Parathyroid adenoma (tissue), 2 donors: ENCODE results near the gene HIPK4.

ENCODE experiments used
- H2AFZ ChIP-seq: fragments of 300-600 bp; sonication (generic); one replicate; pipeline ENCODE4 v1.7.0; 2017; ENCODE audit warnings: antibody characterized with exemption, mild to moderate bottlenecking
- H3K27ac ChIP-seq: fragments of 300-600 bp; sonication (generic); one replicate; pipeline ENCODE4 v1.7.0; 2017
- H3K27me3 ChIP-seq: fragments of 300-600 bp; sonication (generic); one replicate; pipeline ENCODE4 v1.7.0; 2017; ENCODE audit warnings: low read length; ENCODE audit not compliant: control insufficient read depth, insufficient read depth
- H3K36me3 ChIP-seq: fragments of 300-600 bp; sonication (generic); one replicate; pipeline ENCODE4 v1.7.0; 2017; ENCODE audit warnings: low read length; ENCODE audit not compliant: control insufficient read depth, insufficient read depth
- H3K4me1 ChIP-seq: fragments of 300-600 bp; sonication (generic); one replicate; pipeline ENCODE4 v1.7.0; 2017; ENCODE audit warnings: control low read depth
- H3K4me2 ChIP-seq: fragments of 300-600 bp; sonication (generic); one replicate; pipeline ENCODE4 v1.7.0; 2017; ENCODE audit warnings: low read length
- H3K4me3 ChIP-seq: fragments of 300-600 bp; sonication (generic); one replicate; pipeline ENCODE4 v1.7.0; 2017; ENCODE audit warnings: low read depth, low read length
- H3K79me2 ChIP-seq: fragments of 300-600 bp; sonication (generic); one replicate; pipeline ENCODE4 v1.7.0; 2017; ENCODE audit warnings: control low read depth
- H3K9ac ChIP-seq: fragments of 300-600 bp; sonication (generic); one replicate; pipeline ENCODE4 v1.7.0; 2017; ENCODE audit warnings: mild to moderate bottlenecking
- H3K9me3 ChIP-seq: fragments of 300-600 bp; sonication (generic); one replicate; pipeline ENCODE4 v1.7.0; 2017; ENCODE audit warnings: low read length; ENCODE audit not compliant: control insufficient read depth
- TF ChIP-seq, protein P1 (sequence below): fragments of 300-600 bp; sonication (generic); IDR thresholded peaks from one replicate; pipeline ENCODE4 v1.7.0; 2017; ENCODE audit warnings: antibody characterized with exemption, mild to moderate bottlenecking
- donor health status: primary hyperparathyroidism.

Gene HIPK4

DNA sequence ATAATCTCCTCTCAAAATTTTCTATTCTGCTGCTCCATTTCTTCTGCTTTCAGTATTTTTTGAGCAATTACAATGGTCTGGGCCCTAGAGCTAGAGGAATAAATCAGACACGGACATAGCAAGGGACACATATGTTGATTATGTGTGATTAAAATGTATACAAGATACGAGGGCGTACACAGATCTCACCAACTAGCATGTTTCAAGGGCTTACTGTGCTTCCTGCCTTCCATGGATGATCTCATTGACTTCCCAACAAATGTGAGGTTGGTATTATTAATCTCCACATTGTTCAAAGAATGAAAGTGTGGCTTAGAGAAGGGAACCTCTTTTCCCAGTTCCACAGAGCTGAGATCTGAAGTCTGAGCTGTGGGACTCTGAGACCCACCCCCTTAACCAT lies 32.3 kb downstream of the HIPK4 start:
- peaks cover 4% of the 10 kb centered on the region for H3K4me1 ChIP-seq
- no peak overlapping the region for H3K4me2 ChIP-seq
- H2AFZ ChIP-seq, result no peak overlapping the region
- no peaks in the 10 kb centered on the region for H3K36me3 ChIP-seq
- no peaks in the 10 kb centered on the region for H3K9me3 ChIP-seq
- H3K9ac ChIP-seq, result no peak overlapping the region
- no peak overlapping the region for H3K27ac ChIP-seq
- TF ChIP-seq, protein P1, sequence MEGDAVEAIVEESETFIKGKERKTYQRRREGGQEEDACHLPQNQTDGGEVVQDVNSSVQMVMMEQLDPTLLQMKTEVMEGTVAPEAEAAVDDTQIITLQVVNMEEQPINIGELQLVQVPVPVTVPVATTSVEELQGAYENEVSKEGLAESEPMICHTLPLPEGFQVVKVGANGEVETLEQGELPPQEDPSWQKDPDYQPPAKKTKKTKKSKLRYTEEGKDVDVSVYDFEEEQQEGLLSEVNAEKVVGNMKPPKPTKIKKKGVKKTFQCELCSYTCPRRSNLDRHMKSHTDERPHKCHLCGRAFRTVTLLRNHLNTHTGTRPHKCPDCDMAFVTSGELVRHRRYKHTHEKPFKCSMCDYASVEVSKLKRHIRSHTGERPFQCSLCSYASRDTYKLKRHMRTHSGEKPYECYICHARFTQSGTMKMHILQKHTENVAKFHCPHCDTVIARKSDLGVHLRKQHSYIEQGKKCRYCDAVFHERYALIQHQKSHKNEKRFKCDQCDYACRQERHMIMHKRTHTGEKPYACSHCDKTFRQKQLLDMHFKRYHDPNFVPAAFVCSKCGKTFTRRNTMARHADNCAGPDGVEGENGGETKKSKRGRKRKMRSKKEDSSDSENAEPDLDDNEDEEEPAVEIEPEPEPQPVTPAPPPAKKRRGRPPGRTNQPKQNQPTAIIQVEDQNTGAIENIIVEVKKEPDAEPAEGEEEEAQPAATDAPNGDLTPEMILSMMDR, result no peak
- peaks cover 32% of the 10 kb centered on the region for H3K79me2 ChIP-seq
- no peaks in the 10 kb centered on the region for H3K27me3 ChIP-seq
- no peak overlapping the region for H3K4me3 ChIP-seq

DNA sequence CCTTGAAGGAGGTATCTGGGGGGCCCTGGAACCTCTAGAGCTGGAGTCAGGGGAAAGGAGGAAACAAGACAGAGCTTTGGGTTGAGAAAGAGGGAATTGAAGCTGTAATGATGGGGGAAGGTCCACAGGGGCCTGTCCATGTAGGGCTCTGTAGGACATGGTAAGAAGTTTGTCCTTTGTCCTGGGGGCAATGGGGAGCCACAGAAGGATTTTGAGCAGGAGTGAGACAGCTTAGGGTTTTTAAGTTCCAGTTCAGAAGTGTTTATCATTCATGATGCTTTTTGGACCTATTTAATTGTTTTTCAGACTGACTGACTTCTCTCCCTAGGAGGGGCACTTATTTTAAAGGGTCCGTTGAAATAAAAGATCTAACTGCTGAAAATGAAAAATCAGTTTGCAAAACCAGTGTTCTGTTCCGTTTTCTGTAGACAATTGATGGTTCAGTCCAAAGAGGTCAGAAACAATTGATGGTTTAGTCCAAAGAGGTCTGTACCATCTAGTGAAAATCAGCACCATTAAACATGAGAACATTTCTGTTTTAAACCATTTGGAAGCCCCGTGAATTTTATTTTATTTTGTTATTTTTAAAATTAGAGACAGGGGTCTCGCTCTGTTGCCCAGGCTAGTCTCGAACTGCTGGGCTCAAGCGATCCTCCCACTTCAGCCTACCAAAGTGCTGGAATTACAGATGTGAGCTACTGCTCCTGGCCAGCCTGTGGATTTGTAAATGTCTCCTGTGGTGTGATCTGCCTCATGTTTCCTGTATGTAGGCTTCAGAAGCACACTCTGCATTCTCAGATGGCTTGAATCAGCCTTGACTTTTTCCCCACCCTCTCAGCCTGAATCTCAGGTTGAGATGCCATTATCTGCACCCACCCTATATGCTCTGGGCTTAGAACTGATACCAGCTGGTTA lies 33.0 kb downstream of the HIPK4 start:
- TF ChIP-seq, protein P1, result no peak
- no peak overlapping the region for H2AFZ ChIP-seq
- H3K4me1 ChIP-seq, result peaks cover 4% of the 10 kb centered on the region
- no peak overlapping the region for H3K9ac ChIP-seq
- no peak overlapping the region for H3K27ac ChIP-seq
- no peaks in the 10 kb centered on the region for H3K36me3 ChIP-seq
- H3K79me2 ChIP-seq, result peaks cover 32% of the 10 kb centered on the region
- H3K4me3 ChIP-seq, result no peak overlapping the region
- no peaks in the 10 kb centered on the region for H3K9me3 ChIP-seq
- H3K27me3 ChIP-seq, result no peaks in the 10 kb centered on the region
- no peak overlapping the region for H3K4me2 ChIP-seq

DNA sequence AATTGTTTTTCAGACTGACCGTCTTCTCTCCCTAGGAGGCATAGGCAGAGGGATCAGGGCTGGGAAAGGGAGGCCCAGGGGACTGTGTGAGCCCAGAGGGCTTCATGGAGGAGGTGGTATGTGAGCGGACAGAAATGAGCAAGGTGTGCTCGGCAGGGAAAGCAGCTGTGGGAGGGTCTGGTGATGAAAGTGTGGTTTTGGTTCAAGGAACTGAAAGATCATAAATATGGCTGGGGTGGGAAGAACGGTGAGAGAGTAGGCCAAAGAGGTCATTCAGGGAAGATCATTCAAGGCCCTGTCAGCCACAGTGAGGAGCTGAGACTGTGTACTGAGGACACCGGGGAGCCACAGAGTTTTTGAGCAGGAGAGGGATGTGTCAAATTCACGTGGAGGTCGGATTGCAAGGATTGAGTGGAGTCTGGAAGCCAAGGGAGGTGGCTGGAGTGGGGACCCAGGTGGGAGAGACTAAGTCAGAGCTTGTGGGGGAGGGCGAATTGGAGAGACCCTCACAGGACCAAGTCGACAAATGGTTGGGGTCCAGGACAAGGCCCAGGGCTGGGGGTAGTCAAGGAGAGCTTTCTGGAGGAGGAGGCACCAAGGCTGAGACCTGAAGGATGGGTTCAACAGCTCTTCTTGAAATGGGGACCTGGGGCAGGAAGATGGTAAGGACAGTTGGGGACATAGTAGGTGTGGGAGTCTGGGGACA lies 33.9 kb downstream of the HIPK4 start:
- H3K9ac ChIP-seq, result no peak overlapping the region
- H3K4me2 ChIP-seq, result no peak overlapping the region
- no peaks in the 10 kb centered on the region for H3K9me3 ChIP-seq
- H3K27me3 ChIP-seq, result no peaks in the 10 kb centered on the region
- H3K79me2 ChIP-seq, result peaks cover 32% of the 10 kb centered on the region
- no peak overlapping the region for H3K4me3 ChIP-seq
- no peaks in the 10 kb centered on the region for H3K36me3 ChIP-seq
- TF ChIP-seq, protein P1, result no peak
- peaks cover 4% of the 10 kb centered on the region for H3K4me1 ChIP-seq
- H2AFZ ChIP-seq, result no peak overlapping the region
- H3K27ac ChIP-seq, result no peak overlapping the region

DNA sequence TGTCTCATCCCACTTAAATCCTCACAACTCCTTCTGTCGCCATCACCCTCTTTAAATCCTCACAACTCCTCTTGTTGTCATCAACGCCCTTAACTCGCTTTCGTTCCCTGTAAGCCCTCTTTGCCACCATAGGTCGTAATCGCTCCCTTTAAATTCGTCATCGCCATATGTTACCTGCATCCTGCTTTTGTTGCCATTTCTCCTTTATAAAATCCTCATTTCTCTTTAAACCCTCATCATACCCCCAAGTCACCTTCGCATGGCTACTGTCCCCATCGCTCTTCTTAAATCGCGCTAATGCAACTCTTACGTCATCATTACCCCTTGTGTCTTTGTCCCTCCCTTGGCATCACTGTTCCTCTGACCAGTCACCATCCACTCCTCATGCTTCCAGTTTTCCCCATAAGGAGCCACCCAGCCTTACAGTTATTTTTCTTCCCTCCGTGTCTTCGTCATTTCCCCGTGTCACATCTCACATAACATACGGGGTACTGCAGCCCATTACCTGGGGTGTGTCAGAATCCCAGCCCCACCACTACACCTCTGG lies 40.9 kb downstream of the HIPK4 start:
- Histone ChIP-seq H3K4me1 (no peaks in the 10 kb centered on the region), H2AFZ (peak overlapping the region; percentile 85), H3K4me3 (peak overlapping the region; percentile 94), H3K27me3 (no peaks in the 10 kb centered on the region), H3K9ac (no peak overlapping the region), H3K79me2 (peaks cover 29% of the 10 kb centered on the region), H3K27ac (peak overlapping the region; percentile 76), H3K9me3 (no peaks in the 10 kb centered on the region), H3K4me2 (peak overlapping the region; percentile 93), H3K36me3 (no peaks in the 10 kb centered on the region)
- TF ChIP-seq, protein P1, result no peak
